Breast epithelium (tissue), 4 donors: ENCODE measurements around the gene MOSMO. TPM values are rescaled to one million over a fixed set of nuclear protein-coding genes. Genes with fewer than 3 reads are reported as not detected.

Experiments
- DNase-seq, 2 donors: peaks; one replicate each; pipeline ENCODE4 v3.0.0-alpha.2; 2019; ENCODE audit warnings: low spot score in 2 of 2
- H3K27ac ChIP-seq, 2 donors: fragments of 200-600 bp; sonication (generic) in 1 of 2; one replicate each; pipeline ENCODE4 v1.5.1; 2016 to 2019; ENCODE audit warnings: mild to moderate bottlenecking in 1 of 2
- H3K27me3 ChIP-seq, 2 donors: fragments of 200-600 bp; sonication (generic) in 1 of 2; one replicate each; pipeline versions ENCODE4 v1.5.1 to v1.6.0; 2017 to 2019; ENCODE audit warnings: control low read depth in 1 of 2, mild to moderate bottlenecking in 1 of 2
- H3K36me3 ChIP-seq: fragments of 200-600 bp; one replicate; pipeline ENCODE4 v1.5.1; 2019
- H3K4me1 ChIP-seq, 2 donors: fragments of 200-600 bp; sonication (generic); one replicate each; pipeline ENCODE4 v1.5.1; 2016 to 2019; ENCODE audit warnings: control low read depth in 1 of 2
- H3K4me3 ChIP-seq, 3 donors: fragments of 200-600 bp; sonication (generic); 1 replicate in 2 of 3; 2 replicates in 1 of 3; pipeline ENCODE4 v1.5.1; 2016 to 2019; ENCODE audit warnings: mild to moderate bottlenecking in 3 of 3, moderate library complexity in 2 of 3
- H3K9me3 ChIP-seq, 2 donors: fragments of 200-600 bp; sonication (generic) in 1 of 2; one replicate each; pipeline ENCODE4 v1.5.1; 2016 to 2019; ENCODE audit warnings: control low read depth in 1 of 2
- POLR2A ChIP-seq: fragments of 450-650 bp; IDR thresholded peaks from one replicate; pipeline ENCODE4 v1.6.1; 2016; ENCODE audit warnings: antibody characterized with exemption, mild to moderate bottlenecking, moderate library complexity
- POLR2AphosphoS5 ChIP-seq, 3 donors: sonication (generic); formaldehyde crosslinking; IDR thresholded peaks; one replicate each; pipeline ENCODE4 v1.6.1; 2017; ENCODE audit warnings: antibody characterized with exemption in 3 of 3
- intact Hi-C: fragments of 100-400 bp; cut with DNase I; formaldehyde crosslinking; loops from one replicate; pipeline ENCODE4 v1.15.1; 2023; ENCODE audit warnings: low total_unique reads
- total RNA-seq, 3 donors: library from RNA; depleted of rRNA; stranded (reverse); fragments of >200 nt; gene quantifications; one replicate each; pipeline ENCODE4 v1.1.0, GENCODE V29; 2016
- TF ChIP-seq, protein P1 (sequence below), 3 donors: fragments of 450-650 bp; IDR thresholded peaks; one replicate each; pipeline ENCODE4 v1.5.1; 2016 to 2017; ENCODE audit warnings: antibody characterized with exemption in 3 of 3, mild to moderate bottlenecking in 3 of 3, moderate library complexity in 3 of 3

The MOSMO gene
- 10 to 100 TPM; 19.7 to 31.5 (median 29.5) TPM for total RNA-seq

- intact Hi-C loops, result loop anchor here (10.0 kb wide), 1 partner anchor 287 kb away; the partner anchor contains the start of gene POLR3E
- H3K27ac ChIP-seq, result peak within 1 kb of the TSS; percentile 80 to 91
- TF ChIP-seq POLR2A (no peak), POLR2AphosphoS5 (IDR thresholded peaks at IDR 0.05) (peak in 2 of 3 donors; percentile 17 to 27)
- DNase-seq, result peak; percentile 40 to 66
- H3K4me3 ChIP-seq, result peak within 1 kb of the TSS; percentile 85 to 96 (median 95)
- H3K9me3 ChIP-seq, result no peaks in the 10 kb centered on the region
- H3K27me3 ChIP-seq, result no peaks in the 10 kb centered on the region
- H3K36me3 ChIP-seq, result no peaks in the 10 kb centered on the region
- no peaks in the 10 kb centered on the region for H3K4me1 ChIP-seq
These were observed at the start of gene MOSMO for GRCh38 chr16:22007509-22008214. Gene MOSMO, plus strand, starts transcription at chr16:22008111. Its CDS starts 191 bp downstream, at chr16:22008302.

DNA sequence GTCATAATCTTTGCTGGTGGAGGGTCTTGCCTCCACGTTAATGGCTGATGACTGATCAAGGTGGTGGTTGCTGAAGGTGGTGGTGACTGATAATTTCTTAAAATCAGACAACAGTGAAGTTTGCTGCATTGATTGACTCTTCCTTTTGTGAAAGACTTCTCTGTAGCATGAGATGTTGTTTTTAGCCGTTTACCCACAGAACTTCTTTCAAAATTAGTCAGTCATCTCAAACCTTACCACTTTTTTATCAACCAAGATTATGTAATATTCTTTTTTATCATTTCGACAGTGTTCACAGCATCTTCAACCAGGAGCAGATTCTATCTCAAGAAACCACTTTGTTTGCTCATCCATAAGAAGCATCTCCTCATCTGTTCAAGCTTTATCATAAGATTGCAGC, 48.9 kb upstream of the MOSMO start:
- Histone ChIP-seq H3K27ac (no peak overlapping the region), H3K4me3 (no peak overlapping the region), H3K4me1 (peaks cover 0 to 7% of the 10 kb centered on the region in 2 donors), H3K27me3 (no peaks in the 10 kb centered on the region), H3K36me3 (peaks cover 5% of the 10 kb centered on the region), H3K9me3 (no peaks in the 10 kb centered on the region)
- TF ChIP-seq POLR2AphosphoS5 (IDR thresholded peaks at IDR 0.05) (no peak), POLR2A (no peak)
- TF ChIP-seq, protein P1, sequence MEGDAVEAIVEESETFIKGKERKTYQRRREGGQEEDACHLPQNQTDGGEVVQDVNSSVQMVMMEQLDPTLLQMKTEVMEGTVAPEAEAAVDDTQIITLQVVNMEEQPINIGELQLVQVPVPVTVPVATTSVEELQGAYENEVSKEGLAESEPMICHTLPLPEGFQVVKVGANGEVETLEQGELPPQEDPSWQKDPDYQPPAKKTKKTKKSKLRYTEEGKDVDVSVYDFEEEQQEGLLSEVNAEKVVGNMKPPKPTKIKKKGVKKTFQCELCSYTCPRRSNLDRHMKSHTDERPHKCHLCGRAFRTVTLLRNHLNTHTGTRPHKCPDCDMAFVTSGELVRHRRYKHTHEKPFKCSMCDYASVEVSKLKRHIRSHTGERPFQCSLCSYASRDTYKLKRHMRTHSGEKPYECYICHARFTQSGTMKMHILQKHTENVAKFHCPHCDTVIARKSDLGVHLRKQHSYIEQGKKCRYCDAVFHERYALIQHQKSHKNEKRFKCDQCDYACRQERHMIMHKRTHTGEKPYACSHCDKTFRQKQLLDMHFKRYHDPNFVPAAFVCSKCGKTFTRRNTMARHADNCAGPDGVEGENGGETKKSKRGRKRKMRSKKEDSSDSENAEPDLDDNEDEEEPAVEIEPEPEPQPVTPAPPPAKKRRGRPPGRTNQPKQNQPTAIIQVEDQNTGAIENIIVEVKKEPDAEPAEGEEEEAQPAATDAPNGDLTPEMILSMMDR (IDR thresholded peaks at IDR 0.05), result no peak
- intact Hi-C loops, result no loop called here
- DNase-seq, result no peak

GRCh38 chr16:21962475-21962874, 45.4 kb upstream of the MOSMO start:
- H3K27ac ChIP-seq, result no peak overlapping the region
- intact Hi-C loops, result no loop called here
- H3K9me3 ChIP-seq, result no peaks in the 10 kb centered on the region
- DNase-seq, result no peak
- peaks cover 5% of the 10 kb centered on the region for H3K36me3 ChIP-seq
- no peak overlapping the region for H3K4me3 ChIP-seq
- TF ChIP-seq, protein P1 (IDR thresholded peaks at IDR 0.05), result no peak
- TF ChIP-seq POLR2A, result no peak
- TF ChIP-seq POLR2AphosphoS5 (IDR thresholded peaks at IDR 0.05), result no peak
- H3K4me1 ChIP-seq, result no peaks in the 10 kb centered on the region
- H3K27me3 ChIP-seq, result no peaks in the 10 kb centered on the region

GRCh38 chr16:21963887-21964286, 44.0 kb upstream of the MOSMO start:
- Histone ChIP-seq H3K27ac (no peak overlapping the region), H3K27me3 (no peaks in the 10 kb centered on the region), H3K9me3 (no peaks in the 10 kb centered on the region), H3K4me1 (no peaks in the 10 kb centered on the region), H3K4me3 (no peak overlapping the region), H3K36me3 (peaks cover 4% of the 10 kb centered on the region)
- DNase-seq, result no peak
- TF ChIP-seq, protein P1 (IDR thresholded peaks at IDR 0.05), result no peak
- no peak for TF ChIP-seq POLR2A
- no peak for TF ChIP-seq POLR2AphosphoS5 (IDR thresholded peaks at IDR 0.05)
- intact Hi-C loops, result no loop called here

GRCh38 chr16:21964353-21964752, 43.6 kb upstream of the MOSMO start:
- Histone ChIP-seq H3K27me3 (no peaks in the 10 kb centered on the region), H3K4me3 (no peak overlapping the region), H3K9me3 (no peaks in the 10 kb centered on the region), H3K4me1 (no peaks in the 10 kb centered on the region), H3K36me3 (peaks cover 5% of the 10 kb centered on the region), H3K27ac (no peak overlapping the region)
- DNase-seq, result no peak
- intact Hi-C loops, result no loop called here
- TF ChIP-seq POLR2A (no peak), POLR2AphosphoS5 (IDR thresholded peaks at IDR 0.05) (no peak)
- TF ChIP-seq, protein P1 (IDR thresholded peaks at IDR 0.05), result no peak
